HG03558 (cell line): ENCODE data around the gene SLC39A11.

ENCODE experiments used
- ATAC-seq: cut with Tn5 transposase; IDR thresholded peaks from one replicate; pipeline ENCODE4 v1.9.1; 2021; ENCODE audit warnings: moderate number of reproducible peaks; ENCODE audit not compliant: unreplicated experiment; ENCODE audit errors: extremely low read depth

The SLC39A11 gene

GRCh38 chr17:72682605-72683004 lies 409.9 kb downstream of the SLC39A11 start:
- ATAC-seq = no peak

- ATAC-seq = no peak
Measured at GRCh38 chr17:72681844-72682243, 410.6 kb downstream of the SLC39A11 start.

- no peak for ATAC-seq
Measured at GRCh38 chr17:72677714-72678390, 414.6 kb downstream of the SLC39A11 start.

- no peak for ATAC-seq
Measured at GRCh38 chr17:72677108-72677507, 415.4 kb downstream of the SLC39A11 start.

- no peak for ATAC-seq
Measured at GRCh38 chr17:72672729-72673128, 419.8 kb downstream of the SLC39A11 start.

GRCh38 chr17:72671016-72671415 lies 421.5 kb downstream of the SLC39A11 start:
- ATAC-seq = no peak

- ATAC-seq = no peak
Measured at GRCh38 chr17:72667096-72668063, 425.1 kb downstream of the SLC39A11 start.

GRCh38 chr17:72665852-72666851 lies 426.3 kb downstream of the SLC39A11 start:
- ATAC-seq = no peak

GRCh38 chr17:72662827-72663190 lies 429.7 kb downstream of the SLC39A11 start:
- ATAC-seq = no peak

GRCh38 chr17:72661945-72662826 lies 430.3 kb downstream of the SLC39A11 start:
- no peak for ATAC-seq

- no peak for ATAC-seq
Measured at GRCh38 chr17:72661116-72661944, 431.2 kb downstream of the SLC39A11 start.

- no peak for ATAC-seq
Measured at GRCh38 chr17:72660274-72661115, 432.0 kb downstream of the SLC39A11 start.

GRCh38 chr17:72659811-72660210 lies 432.7 kb downstream of the SLC39A11 start:
- no peak for ATAC-seq

GRCh38 chr17:72658675-72659074 lies 433.8 kb downstream of the SLC39A11 start:
- no peak for ATAC-seq

GRCh38 chr17:72657467-72658317 lies 434.8 kb downstream of the SLC39A11 start:
- no peak for ATAC-seq

- ATAC-seq = no peak
Measured at GRCh38 chr17:72656130-72656763, 436.2 kb downstream of the SLC39A11 start.
